Peyer's patch (tissue), 4 donors: ENCODE measurements around the gene GALNS.

Experiments
- POLR2A ChIP-seq, 2 donors: fragments of 450-650 bp; IDR thresholded peaks; one replicate each; pipeline ENCODE4 v1.5.1; 2017; ENCODE audit warnings: antibody characterized with exemption in 2 of 2, mild to moderate bottlenecking in 2 of 2, moderate library complexity in 2 of 2
- TF ChIP-seq, protein P1 (sequence below), 6 experiments: fragments of 450-650 bp in 4 of 6; fragments of 200-600 bp in 2 of 6; sonication (generic) in 1 of 6; IDR thresholded peaks; one replicate each; pipeline ENCODE4 v1.5.1; 2017 to 2019; ENCODE audit warnings: antibody characterized with exemption in 6 of 6, mild to moderate bottlenecking in 3 of 6, moderate library complexity in 1 of 6

DNA sequence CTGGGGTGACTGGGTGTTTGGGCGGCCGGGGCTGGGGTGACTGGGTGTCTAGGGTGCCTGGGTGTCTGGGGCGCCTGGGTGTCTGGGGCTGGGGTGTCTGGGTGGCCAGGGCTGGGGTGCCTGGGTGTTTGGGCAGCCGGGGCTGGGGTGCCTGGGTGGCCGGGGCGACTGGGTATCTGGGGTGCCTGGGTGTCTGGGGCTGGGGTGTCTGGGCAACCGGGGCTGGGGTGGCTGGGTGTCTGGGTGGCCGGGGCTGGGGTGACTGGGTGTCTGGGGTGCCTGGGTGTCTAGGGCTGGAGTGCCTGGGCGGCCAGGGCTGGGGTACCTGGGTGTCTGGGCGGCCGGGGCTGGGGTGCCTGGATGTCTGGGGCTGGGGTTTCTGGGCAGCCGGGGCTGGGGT lies 31.6 kb downstream of the GALNS start:
- no peak for TF ChIP-seq POLR2A (IDR thresholded peaks at IDR 0.05)
- TF ChIP-seq, protein P1, sequence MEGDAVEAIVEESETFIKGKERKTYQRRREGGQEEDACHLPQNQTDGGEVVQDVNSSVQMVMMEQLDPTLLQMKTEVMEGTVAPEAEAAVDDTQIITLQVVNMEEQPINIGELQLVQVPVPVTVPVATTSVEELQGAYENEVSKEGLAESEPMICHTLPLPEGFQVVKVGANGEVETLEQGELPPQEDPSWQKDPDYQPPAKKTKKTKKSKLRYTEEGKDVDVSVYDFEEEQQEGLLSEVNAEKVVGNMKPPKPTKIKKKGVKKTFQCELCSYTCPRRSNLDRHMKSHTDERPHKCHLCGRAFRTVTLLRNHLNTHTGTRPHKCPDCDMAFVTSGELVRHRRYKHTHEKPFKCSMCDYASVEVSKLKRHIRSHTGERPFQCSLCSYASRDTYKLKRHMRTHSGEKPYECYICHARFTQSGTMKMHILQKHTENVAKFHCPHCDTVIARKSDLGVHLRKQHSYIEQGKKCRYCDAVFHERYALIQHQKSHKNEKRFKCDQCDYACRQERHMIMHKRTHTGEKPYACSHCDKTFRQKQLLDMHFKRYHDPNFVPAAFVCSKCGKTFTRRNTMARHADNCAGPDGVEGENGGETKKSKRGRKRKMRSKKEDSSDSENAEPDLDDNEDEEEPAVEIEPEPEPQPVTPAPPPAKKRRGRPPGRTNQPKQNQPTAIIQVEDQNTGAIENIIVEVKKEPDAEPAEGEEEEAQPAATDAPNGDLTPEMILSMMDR (IDR thresholded peaks at IDR 0.05) = no peak
